ENCODE measurements around the gene TXNL4B. TPM values are rescaled to one million over a fixed set of nuclear protein-coding genes. Genes with fewer than 3 reads are reported as not detected.
"Not testable (repeated sequence)": the region's sequence is repeated elsewhere in the genome, so short reads cannot be mapped to it uniquely, and the experiment has no call there.

TXNL4B gene
- total RNA-seq, 1 experiment from 2014 or later = 4.1 TPM

- no peak for DNase-seq (ENCODE audit: low spot score)
Observed at GRCh38 chr16:72073560-72074230, 19.7 kb downstream of the TXNL4B start.

GRCh38 chr16:72072514-72073342, 20.7 kb downstream of the TXNL4B start:
- DNase-seq (ENCODE audit: low spot score) = no peak

- no peak for DNase-seq (ENCODE audit: low spot score)
Observed at GRCh38 chr16:72068930-72069329, 24.5 kb downstream of the TXNL4B start.

GRCh38 chr16:72066747-72067146, 26.7 kb downstream of the TXNL4B start:
- peak; percentile 10 for DNase-seq (ENCODE audit: low spot score)

- no peak for DNase-seq (ENCODE audit: low spot score)
Observed at GRCh38 chr16:72064361-72064894, 29.0 kb downstream of the TXNL4B start.

- DNase-seq (ENCODE audit: low spot score) = no peak
Observed at GRCh38 chr16:72061564-72061963, 31.9 kb downstream of the TXNL4B start.

- DNase-seq (ENCODE audit: low spot score) = no peak
Observed at GRCh38 chr16:72060405-72060804, 33.0 kb downstream of the TXNL4B start.

- not testable (repeated sequence) for DNase-seq (ENCODE audit: low spot score)
Observed at GRCh38 chr16:72059060-72059459, 34.4 kb downstream of the TXNL4B start.

GRCh38 chr16:72057313-72057712, 36.1 kb downstream of the TXNL4B start:
- DNase-seq (ENCODE audit: low spot score) = not testable (repeated sequence)

GRCh38 chr16:72055911-72056310, 37.5 kb downstream of the TXNL4B start:
- DNase-seq (ENCODE audit: low spot score) = no peak

GRCh38 chr16:72054254-72054847, 39.1 kb downstream of the TXNL4B start, which contains the start of gene HP:
Gene HP (plus strand): TSS chr16:72054505. CDS start chr16:72054653, 148 bp downstream.
- DNase-seq (ENCODE audit: low spot score) = not testable (repeated sequence)

GRCh38 chr16:72051818-72052217, 41.6 kb downstream of the TXNL4B start:
- no peak for DNase-seq (ENCODE audit: low spot score)

GRCh38 chr16:72050769-72051464, 42.5 kb downstream of the TXNL4B start:
- no peak for DNase-seq (ENCODE audit: low spot score)

- DNase-seq (ENCODE audit: low spot score) = no peak
Observed at GRCh38 chr16:72049110-72049509, 44.3 kb downstream of the TXNL4B start.

- no peak for DNase-seq (ENCODE audit: low spot score)
Observed at GRCh38 chr16:72044825-72045359, 48.5 kb downstream of the TXNL4B start.

GRCh38 chr16:72044296-72044695, 49.1 kb downstream of the TXNL4B start:
- no peak for DNase-seq (ENCODE audit: low spot score)

- DNase-seq (ENCODE audit: low spot score) = no peak
Observed at GRCh38 chr16:72043539-72043938, 49.9 kb downstream of the TXNL4B start.

- no peak for DNase-seq (ENCODE audit: low spot score)
Observed at GRCh38 chr16:72043058-72043457, 50.4 kb downstream of the TXNL4B start.

- no peak for DNase-seq (ENCODE audit: low spot score)
Observed at GRCh38 chr16:72042157-72042660, 51.2 kb downstream of the TXNL4B start.

GRCh38 chr16:72036098-72036497, 57.3 kb downstream of the TXNL4B start:
- DNase-seq (ENCODE audit: low spot score) = no peak
